Ovary (tissue), 3 donors: ENCODE measurements around the gene EBF3.

Experiments used
- EP300 ChIP-seq: sonication (generic); formaldehyde crosslinking; IDR thresholded peaks from one replicate; pipeline ENCODE4 v1.6.1; 2017; ENCODE audit warnings: antibody characterized with exemption
- POLR2A ChIP-seq: fragments of 450-650 bp; IDR thresholded peaks from one replicate; pipeline ENCODE4 v1.6.1; 2017; ENCODE audit warnings: antibody characterized with exemption, mild to moderate bottlenecking, moderate library complexity
- TF ChIP-seq, protein P1 (sequence below), 3 donors: fragments of 450-650 bp in 2 of 3; fragments of 200-600 bp in 1 of 3; IDR thresholded peaks; one replicate each; pipeline versions ENCODE4 v1.5.1 to v1.8.0; 2016 to 2022; ENCODE audit warnings: antibody characterized with exemption in 3 of 3, mild to moderate bottlenecking in 1 of 3
- donor health status: DM: no; HTN: no; CAD: no.

DNA sequence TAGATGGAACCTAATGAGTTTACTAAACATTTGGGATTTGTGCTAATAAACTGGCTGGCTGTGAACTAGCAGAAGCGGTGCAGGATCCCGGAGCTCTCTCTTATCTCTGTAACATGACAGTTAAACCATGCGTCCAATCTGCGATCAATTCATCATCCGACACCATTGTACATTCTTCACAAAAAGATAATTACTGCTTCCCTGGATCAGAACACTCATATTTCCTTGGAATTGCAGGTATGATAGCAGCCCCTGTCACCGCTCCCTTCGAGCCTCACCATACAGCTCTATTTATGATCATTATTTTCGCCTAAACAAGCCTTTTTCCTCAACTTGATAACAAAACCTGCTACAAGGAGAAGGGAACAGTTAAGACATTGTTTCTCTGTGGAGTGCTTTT is 18.5 kb downstream of the EBF3 start:
- TF ChIP-seq, protein P1, sequence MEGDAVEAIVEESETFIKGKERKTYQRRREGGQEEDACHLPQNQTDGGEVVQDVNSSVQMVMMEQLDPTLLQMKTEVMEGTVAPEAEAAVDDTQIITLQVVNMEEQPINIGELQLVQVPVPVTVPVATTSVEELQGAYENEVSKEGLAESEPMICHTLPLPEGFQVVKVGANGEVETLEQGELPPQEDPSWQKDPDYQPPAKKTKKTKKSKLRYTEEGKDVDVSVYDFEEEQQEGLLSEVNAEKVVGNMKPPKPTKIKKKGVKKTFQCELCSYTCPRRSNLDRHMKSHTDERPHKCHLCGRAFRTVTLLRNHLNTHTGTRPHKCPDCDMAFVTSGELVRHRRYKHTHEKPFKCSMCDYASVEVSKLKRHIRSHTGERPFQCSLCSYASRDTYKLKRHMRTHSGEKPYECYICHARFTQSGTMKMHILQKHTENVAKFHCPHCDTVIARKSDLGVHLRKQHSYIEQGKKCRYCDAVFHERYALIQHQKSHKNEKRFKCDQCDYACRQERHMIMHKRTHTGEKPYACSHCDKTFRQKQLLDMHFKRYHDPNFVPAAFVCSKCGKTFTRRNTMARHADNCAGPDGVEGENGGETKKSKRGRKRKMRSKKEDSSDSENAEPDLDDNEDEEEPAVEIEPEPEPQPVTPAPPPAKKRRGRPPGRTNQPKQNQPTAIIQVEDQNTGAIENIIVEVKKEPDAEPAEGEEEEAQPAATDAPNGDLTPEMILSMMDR (IDR thresholded peaks at IDR 0.05): no peak
- no peak for TF ChIP-seq POLR2A
- no peak for TF ChIP-seq EP300
